ENCODE results near the gene AXIN1. TPM values are rescaled to one million over a fixed set of nuclear protein-coding genes. Genes with fewer than 3 reads are reported as not detected.
"Not testable (repeated sequence)": the region's sequence is repeated elsewhere in the genome, so short reads cannot be mapped to it uniquely, and the experiment has no call there.

The AXIN1 gene
- total and polyA plus RNA-seq, 8 donors, result 8.0 to 13.6 (median 10.8) TPM

GRCh38 chr16:272633-273546 is 79.6 kb downstream of the AXIN1 start:
- intact Hi-C loops (cut with DNase I), result no loop called here
- DNase-seq, result peak in 3 of 6 donors; percentile 11 to 41 (median 22)
- TF ChIP-seq CTCF (IDR thresholded peaks at IDR 0.05), result no peak
- H3K27ac ChIP-seq, result no peak overlapping the region
- no peak for ATAC-seq
- WGBS, 2 donors, result 67 to 73% methylated on average over 35 to 36 of the region's 36 CpGs
- H3K4me1 ChIP-seq, result peaks cover 0 to 17% (median 13%) of the 10 kb centered on the region in 3 donors
- H3K9me3 ChIP-seq, result no peaks in the 10 kb centered on the region
- no peaks in the 10 kb centered on the region for H3K27me3 ChIP-seq
- H3K4me3 ChIP-seq, result no peak overlapping the region
- H3K36me3 ChIP-seq, result no peaks in the 10 kb centered on the region
- no peak for FAIRE-seq

- no peak for FAIRE-seq
- DNase-seq, result peak in 4 of 6 donors; percentile 16 to 77 (median 50)
- no peak overlapping the region for H3K4me3 ChIP-seq
- no peak for ATAC-seq
- no peak for TF ChIP-seq CTCF (IDR thresholded peaks at IDR 0.05)
- WGBS, 2 donors, result 71 to 80% methylated on average over 29 to 34 of the region's 34 CpGs
- no peaks in the 10 kb centered on the region for H3K9me3 ChIP-seq
- peaks cover 0 to 17% (median 13%) of the 10 kb centered on the region in 3 donors for H3K4me1 ChIP-seq
- no peaks in the 10 kb centered on the region for H3K27me3 ChIP-seq
- peak overlapping the region in 1 of 4 donors; percentile 15 for H3K27ac ChIP-seq
- intact Hi-C loops (cut with DNase I), result no loop called here
- no peaks in the 10 kb centered on the region for H3K36me3 ChIP-seq
Observed at GRCh38 chr16:270381-271255, 81.9 kb downstream of the AXIN1 start.

GRCh38 chr16:269061-269796 is 83.3 kb downstream of the AXIN1 start:
- peak in 3 of 6 donors; percentile 53 to 83 (median 67) for DNase-seq
- H3K4me1 ChIP-seq, result peaks cover 0 to 12% (median 5%) of the 10 kb centered on the region in 3 donors
- peak; percentile 10 to 49 (median 26) for ATAC-seq
- 38 to 54% methylated on average over 24 of the region's 24 CpGs for WGBS, 2 donors
- intact Hi-C loops (cut with DNase I), result no loop called here
- TF ChIP-seq CTCF (IDR thresholded peaks at IDR 0.05), result no peak
- no peaks in the 10 kb centered on the region for H3K9me3 ChIP-seq
- peak overlapping the region in 2 of 4 donors; percentile 22 to 31 for H3K4me3 ChIP-seq
- H3K36me3 ChIP-seq, result peaks cover 0 to 9% (median 0%) of the 10 kb centered on the region in 3 donors
- no peak for FAIRE-seq
- no peaks in the 10 kb centered on the region for H3K27me3 ChIP-seq
- peak overlapping the region; percentile 77 to 88 (median 82) for H3K27ac ChIP-seq

- peak; percentile 77 to 93 (median 86) for DNase-seq
- intact Hi-C loops (cut with DNase I), result no loop called here
- Histone ChIP-seq H3K27ac (peak overlapping the region; percentile 77 to 88 (median 82)), H3K27me3 (no peaks in the 10 kb centered on the region), H3K4me1 (peaks cover 0 to 12% (median 5%) of the 10 kb centered on the region in 3 donors), H3K36me3 (peaks cover 0 to 17% (median 4%) of the 10 kb centered on the region in 3 donors), H3K9me3 (no peaks in the 10 kb centered on the region), H3K4me3 (peak overlapping the region in 2 of 4 donors; percentile 22 to 31)
- no peak for FAIRE-seq
- 16% methylated on average over 37 to 40 of the region's 40 CpGs for WGBS, 2 donors
- no peak for TF ChIP-seq CTCF (IDR thresholded peaks at IDR 0.05)
- ATAC-seq, result peak; percentile 75 to 85 (median 84)
Observed at GRCh38 chr16:268141-269053, 84.1 kb downstream of the AXIN1 start.

DNA sequence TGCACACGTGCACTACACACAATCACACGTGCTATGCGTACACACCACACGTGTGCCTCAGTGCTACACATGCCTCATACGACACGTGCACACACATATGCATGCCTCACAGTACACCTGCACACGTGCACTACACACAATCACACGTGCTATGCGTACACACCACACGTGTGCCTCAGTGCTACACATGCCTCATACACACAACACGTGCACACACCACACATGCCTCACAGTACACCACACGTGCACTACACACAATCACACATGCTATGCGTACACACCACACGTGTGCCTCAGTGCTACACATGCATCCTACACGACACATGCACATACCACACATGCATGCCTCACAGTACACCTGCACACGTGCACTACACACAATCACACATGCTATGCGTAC is 85.0 kb downstream of the AXIN1 start:
- ATAC-seq; H3K27me3 ChIP-seq; H3K9me3 ChIP-seq; DNase-seq; FAIRE-seq; H3K4me3 ChIP-seq; H3K27ac ChIP-seq; intact Hi-C loops (cut with DNase I): not testable (repeated sequence)
- Histone ChIP-seq H3K4me1 (peaks cover 0 to 12% (median 5%) of the 10 kb centered on the region in 3 donors), H3K36me3 (peaks cover 0 to 25% (median 8%) of the 10 kb centered on the region in 3 donors)
- 81 to 85% methylated on average over 17 of the region's 17 CpGs for WGBS, 2 donors

Data from pancreas (tissue), 10 donors.